Epithelial cell of esophagus (primary cell): ENCODE measurements around the gene SF3B1.
"Not testable (repeated sequence)": the region's sequence is repeated elsewhere in the genome, so short reads cannot be mapped to it uniquely, and the experiment has no call there.

ENCODE experiments used
- DNase-seq: peaks from one replicate; pipeline ENCODE4 v3.0.0; 2010; ENCODE audit warnings: low read depth
- H3K4me3 ChIP-seq: 2 replicates; pipeline ENCODE4 v1.5.1; 2011; ENCODE audit warnings: mild to moderate bottlenecking, low read length, control low read depth
- TF ChIP-seq, protein P1 (sequence below): IDR thresholded peaks from 2 replicates; pipeline ENCODE4 v1.5.1; 2011; ENCODE audit warnings: low read depth, mild to moderate bottlenecking, low read length, control low read depth, inconsistent platforms; ENCODE audit not compliant: insufficient read depth; ENCODE audit errors: missing control alignments

SF3B1 gene, protein sequence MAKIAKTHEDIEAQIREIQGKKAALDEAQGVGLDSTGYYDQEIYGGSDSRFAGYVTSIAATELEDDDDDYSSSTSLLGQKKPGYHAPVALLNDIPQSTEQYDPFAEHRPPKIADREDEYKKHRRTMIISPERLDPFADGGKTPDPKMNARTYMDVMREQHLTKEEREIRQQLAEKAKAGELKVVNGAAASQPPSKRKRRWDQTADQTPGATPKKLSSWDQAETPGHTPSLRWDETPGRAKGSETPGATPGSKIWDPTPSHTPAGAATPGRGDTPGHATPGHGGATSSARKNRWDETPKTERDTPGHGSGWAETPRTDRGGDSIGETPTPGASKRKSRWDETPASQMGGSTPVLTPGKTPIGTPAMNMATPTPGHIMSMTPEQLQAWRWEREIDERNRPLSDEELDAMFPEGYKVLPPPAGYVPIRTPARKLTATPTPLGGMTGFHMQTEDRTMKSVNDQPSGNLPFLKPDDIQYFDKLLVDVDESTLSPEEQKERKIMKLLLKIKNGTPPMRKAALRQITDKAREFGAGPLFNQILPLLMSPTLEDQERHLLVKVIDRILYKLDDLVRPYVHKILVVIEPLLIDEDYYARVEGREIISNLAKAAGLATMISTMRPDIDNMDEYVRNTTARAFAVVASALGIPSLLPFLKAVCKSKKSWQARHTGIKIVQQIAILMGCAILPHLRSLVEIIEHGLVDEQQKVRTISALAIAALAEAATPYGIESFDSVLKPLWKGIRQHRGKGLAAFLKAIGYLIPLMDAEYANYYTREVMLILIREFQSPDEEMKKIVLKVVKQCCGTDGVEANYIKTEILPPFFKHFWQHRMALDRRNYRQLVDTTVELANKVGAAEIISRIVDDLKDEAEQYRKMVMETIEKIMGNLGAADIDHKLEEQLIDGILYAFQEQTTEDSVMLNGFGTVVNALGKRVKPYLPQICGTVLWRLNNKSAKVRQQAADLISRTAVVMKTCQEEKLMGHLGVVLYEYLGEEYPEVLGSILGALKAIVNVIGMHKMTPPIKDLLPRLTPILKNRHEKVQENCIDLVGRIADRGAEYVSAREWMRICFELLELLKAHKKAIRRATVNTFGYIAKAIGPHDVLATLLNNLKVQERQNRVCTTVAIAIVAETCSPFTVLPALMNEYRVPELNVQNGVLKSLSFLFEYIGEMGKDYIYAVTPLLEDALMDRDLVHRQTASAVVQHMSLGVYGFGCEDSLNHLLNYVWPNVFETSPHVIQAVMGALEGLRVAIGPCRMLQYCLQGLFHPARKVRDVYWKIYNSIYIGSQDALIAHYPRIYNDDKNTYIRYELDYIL

DNA sequence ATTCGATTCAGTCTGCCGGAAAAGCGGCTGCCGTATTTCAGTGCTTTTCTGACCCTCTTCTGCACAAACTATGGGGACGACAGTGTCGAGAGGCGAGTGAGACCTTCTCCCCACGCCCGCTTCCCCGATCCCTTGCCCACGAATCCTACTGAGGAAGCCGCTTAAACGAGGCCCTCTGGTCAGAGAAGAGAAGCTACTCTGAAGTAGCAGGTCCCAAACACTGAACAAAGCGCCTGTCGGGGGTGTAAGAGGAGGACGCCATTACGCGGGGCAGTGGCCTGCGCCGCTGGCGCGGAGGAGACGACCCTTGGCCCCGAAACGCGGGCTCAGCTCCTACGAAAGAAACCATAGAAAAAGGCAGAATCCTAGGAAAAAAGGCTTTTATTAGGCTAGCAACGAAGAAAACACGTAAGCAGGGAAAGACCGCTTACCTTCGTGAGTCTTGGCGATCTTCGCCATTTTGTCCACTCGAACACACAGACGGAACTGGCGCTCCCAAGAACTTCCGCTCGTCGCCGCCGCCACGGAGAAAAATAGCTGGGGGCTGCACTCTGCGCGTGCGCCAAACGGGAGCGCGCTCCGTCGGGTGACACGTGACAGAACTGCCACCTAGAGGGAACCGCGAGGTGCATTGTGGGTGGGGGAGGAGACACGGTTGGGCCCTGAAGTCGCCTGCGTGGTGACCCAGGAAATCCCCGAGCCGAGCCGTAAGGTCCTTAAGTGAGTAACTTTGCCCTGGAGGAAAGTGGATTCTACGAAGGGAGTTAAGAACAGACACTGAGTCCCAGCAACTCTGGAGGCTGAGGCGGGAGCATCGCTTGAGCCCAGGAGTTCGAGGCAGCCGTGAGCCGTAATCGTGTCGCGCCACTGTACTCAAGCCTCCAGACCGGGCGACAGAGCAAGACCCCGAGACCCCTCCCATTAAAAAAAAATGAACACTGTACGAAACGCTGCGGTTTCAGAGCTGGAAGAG, at the start of gene SF3B1:
Gene SF3B1, minus strand, starts transcription at position 488 of the 973 bp plus-strand sequence. Its CDS starts 29 bp downstream, at position 459.
- peak; percentile 99 for DNase-seq
- peak within 1 kb of the TSS; percentile 96 for H3K4me3 ChIP-seq
- TF ChIP-seq, protein P1, sequence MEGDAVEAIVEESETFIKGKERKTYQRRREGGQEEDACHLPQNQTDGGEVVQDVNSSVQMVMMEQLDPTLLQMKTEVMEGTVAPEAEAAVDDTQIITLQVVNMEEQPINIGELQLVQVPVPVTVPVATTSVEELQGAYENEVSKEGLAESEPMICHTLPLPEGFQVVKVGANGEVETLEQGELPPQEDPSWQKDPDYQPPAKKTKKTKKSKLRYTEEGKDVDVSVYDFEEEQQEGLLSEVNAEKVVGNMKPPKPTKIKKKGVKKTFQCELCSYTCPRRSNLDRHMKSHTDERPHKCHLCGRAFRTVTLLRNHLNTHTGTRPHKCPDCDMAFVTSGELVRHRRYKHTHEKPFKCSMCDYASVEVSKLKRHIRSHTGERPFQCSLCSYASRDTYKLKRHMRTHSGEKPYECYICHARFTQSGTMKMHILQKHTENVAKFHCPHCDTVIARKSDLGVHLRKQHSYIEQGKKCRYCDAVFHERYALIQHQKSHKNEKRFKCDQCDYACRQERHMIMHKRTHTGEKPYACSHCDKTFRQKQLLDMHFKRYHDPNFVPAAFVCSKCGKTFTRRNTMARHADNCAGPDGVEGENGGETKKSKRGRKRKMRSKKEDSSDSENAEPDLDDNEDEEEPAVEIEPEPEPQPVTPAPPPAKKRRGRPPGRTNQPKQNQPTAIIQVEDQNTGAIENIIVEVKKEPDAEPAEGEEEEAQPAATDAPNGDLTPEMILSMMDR = no peak

DNA sequence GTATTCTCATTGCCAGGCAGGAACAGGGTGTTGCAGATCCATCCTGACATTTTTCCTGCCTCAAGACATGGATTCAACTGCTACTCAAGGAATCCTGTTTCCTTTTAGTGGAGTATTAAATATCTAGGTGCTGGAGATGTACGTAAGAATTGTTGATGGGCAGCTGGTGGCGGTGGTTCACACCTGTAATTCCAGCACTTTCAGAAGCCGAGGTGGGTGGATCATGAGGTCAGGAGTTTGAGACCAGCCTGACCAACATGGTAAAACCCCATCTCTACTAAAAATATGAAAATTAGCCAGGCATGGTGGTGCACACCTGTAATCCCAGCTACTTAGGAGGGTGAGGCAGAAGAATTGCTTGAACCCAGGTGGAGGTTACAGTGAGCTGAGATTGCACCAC, 49.4 kb upstream of the SF3B1 start:
- DNase-seq, H3K4me3 ChIP-seq: not testable (repeated sequence)

DNA sequence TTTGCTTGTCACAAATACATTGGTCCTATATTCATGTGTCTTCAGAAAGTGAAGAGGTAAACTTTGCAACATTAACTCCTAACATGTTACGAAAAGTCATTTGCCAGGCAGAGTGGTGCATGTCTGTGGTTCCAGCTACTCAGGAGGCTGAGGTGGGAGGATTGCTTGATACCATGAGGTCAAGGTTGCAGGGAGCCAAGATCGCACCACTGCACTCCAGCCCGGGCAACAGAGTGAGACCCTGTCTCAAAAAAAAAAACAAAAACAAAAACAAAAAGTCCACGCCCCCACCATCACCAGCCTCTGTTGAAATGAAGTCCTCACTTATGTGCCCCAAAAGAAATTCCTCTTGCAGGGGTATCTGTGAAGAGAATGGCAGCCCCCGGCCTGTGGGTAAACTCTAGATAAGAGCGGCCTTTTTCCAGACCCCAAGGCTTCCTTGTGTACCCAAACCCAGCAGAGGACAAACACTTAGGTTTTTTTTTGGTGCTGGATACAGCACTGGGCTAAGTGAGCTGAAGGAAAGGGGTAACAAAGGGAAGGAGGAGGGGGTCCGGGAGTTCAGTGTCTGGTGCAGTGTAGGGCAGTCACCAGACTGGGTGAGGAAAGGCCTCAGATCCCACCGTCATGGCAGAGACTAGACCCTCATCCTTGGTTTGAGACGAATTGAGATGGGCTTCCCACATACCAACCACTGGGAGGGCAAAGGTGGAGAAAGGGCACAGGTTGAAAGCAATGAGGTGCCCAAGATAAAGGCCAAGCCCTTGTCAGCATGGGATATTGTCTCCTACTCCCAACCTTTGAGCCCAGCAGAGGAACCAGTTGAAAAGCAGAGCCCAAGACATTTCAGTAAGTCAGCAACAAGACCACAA, 45.6 kb upstream of the SF3B1 start:
- DNase-seq = no peak

DNA sequence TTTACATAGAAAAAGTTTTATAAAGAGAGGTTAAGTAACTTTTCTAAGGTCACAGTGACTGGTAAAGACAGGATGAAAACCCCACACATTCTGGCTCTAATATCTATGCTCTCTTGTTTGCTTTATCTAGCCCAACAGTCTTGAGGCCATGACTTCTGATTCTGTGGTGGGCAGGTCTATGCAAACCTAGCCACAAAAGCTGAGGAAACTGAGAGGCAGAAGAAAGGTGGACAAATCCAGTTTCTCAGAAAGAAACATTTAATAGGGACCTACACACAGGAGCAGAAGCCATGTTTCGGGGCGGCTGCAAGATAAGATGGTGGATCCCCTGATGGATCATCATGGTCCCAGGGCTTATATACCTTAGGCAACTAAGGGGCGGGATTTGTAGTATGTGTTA, 43.0 kb upstream of the SF3B1 start:
- no peak for DNase-seq
- no peak overlapping the region for H3K4me3 ChIP-seq
- TF ChIP-seq, protein P1 = no peak

More for the DNA sequence above, 45.6 kb upstream of the SF3B1 start:
- no peak overlapping the region for H3K4me3 ChIP-seq
- TF ChIP-seq, protein P1 = no peak

DNA sequence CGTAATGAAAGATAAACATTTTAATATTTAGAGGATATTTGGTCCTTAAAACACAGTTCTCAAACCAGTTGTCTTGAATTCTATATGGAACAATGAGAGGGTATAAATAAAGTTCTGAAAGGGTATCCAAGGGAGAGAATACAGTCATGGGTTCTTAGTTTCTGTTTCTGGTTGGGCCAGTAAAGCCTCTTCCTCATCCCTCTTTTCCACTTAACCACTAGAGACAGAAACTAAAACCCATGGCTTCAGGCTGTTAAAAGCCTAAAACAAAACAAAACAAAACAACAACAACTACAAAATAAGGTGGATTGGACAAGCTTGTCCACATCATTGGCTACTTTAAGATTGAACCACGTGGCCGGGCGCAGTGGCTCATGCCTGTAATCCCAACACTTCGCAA, 37.3 kb upstream of the SF3B1 start:
- no peak overlapping the region for H3K4me3 ChIP-seq
- no peak for DNase-seq
- TF ChIP-seq, protein P1 = no peak

DNA sequence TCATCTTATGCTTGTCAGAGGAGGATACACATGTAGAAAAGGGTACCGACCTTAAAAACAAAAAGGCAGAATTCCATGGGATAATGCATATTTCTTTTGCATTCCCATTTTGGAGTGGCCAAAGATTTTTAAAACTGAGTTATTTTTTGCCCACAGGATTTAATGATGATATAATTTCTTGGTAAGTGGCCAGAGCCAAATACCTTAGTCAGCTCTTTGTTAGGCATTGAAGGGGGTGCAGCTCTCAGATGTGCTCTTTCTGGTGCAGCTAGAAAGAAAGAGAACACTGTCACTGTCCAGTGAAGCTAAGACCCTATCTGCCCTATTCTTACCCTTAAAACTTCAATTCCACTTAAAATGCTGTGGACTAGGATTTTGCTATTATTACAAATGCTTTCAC, 29.3 kb upstream of the SF3B1 start:
- DNase-seq = no peak
- H3K4me3 ChIP-seq = no peak overlapping the region
- TF ChIP-seq, protein P1 = no peak
